ENCODE measurements around the gene THBS2.
"Not testable (repeated sequence)": the region's sequence is repeated elsewhere in the genome, so short reads cannot be mapped to it uniquely, and the experiment has no call there.

The THBS2 gene

GRCh38 chr6:169212436-169212835, 41.2 kb downstream of the THBS2 start:
- DNase-seq (ENCODE audit: low read depth, low spot score): no peak

- DNase-seq (ENCODE audit: low read depth, low spot score): no peak
These were observed 41.8 kb downstream of the THBS2 start for GRCh38 chr6:169211881-169212280.

GRCh38 chr6:169210611-169211010, 43.0 kb downstream of the THBS2 start:
- DNase-seq (ENCODE audit: low read depth, low spot score): no peak

GRCh38 chr6:169208011-169208410, 45.6 kb downstream of the THBS2 start:
- no peak for DNase-seq (ENCODE audit: low read depth, low spot score)

GRCh38 chr6:169207482-169207881, 46.2 kb downstream of the THBS2 start:
- no peak for DNase-seq (ENCODE audit: low read depth, low spot score)

- DNase-seq (ENCODE audit: low read depth, low spot score): no peak
These were observed 48.2 kb downstream of the THBS2 start for GRCh38 chr6:169205176-169206160.

- DNase-seq (ENCODE audit: low read depth, low spot score): no peak
These were observed 49.5 kb downstream of the THBS2 start for GRCh38 chr6:169204167-169204566.

- DNase-seq (ENCODE audit: low read depth, low spot score): no peak
These were observed 51.7 kb downstream of the THBS2 start for GRCh38 chr6:169201985-169202384.

GRCh38 chr6:169200893-169201514, 52.6 kb downstream of the THBS2 start:
- no peak for DNase-seq (ENCODE audit: low read depth, low spot score)

GRCh38 chr6:169199625-169200335, 53.9 kb downstream of the THBS2 start:
- no peak for DNase-seq (ENCODE audit: low read depth, low spot score)

- DNase-seq (ENCODE audit: low read depth, low spot score): no peak
These were observed 54.8 kb downstream of the THBS2 start for GRCh38 chr6:169198885-169199284.

- DNase-seq (ENCODE audit: low read depth, low spot score): not testable (repeated sequence)
These were observed 55.7 kb downstream of the THBS2 start for GRCh38 chr6:169197929-169198328.

- not testable (repeated sequence) for DNase-seq (ENCODE audit: low read depth, low spot score)
These were observed 57.4 kb downstream of the THBS2 start for GRCh38 chr6:169196279-169196678.

GRCh38 chr6:169194737-169195136, 58.9 kb downstream of the THBS2 start:
- no peak for DNase-seq (ENCODE audit: low read depth, low spot score)

- DNase-seq (ENCODE audit: low read depth, low spot score): no peak
These were observed 62.7 kb downstream of the THBS2 start for GRCh38 chr6:169190970-169191369.

GRCh38 chr6:169190144-169190584, 63.5 kb downstream of the THBS2 start:
- no peak for DNase-seq (ENCODE audit: low read depth, low spot score)

GRCh38 chr6:169189686-169190085, 64.0 kb downstream of the THBS2 start:
- DNase-seq (ENCODE audit: low read depth, low spot score): no peak

- no peak for DNase-seq (ENCODE audit: low read depth, low spot score)
These were observed 64.5 kb downstream of the THBS2 start for GRCh38 chr6:169189182-169189581.

- DNase-seq (ENCODE audit: low read depth, low spot score): no peak
These were observed 65.2 kb downstream of the THBS2 start for GRCh38 chr6:169188475-169188874.

GRCh38 chr6:169188051-169188470, 65.6 kb downstream of the THBS2 start:
- DNase-seq (ENCODE audit: low read depth, low spot score): no peak

- DNase-seq (ENCODE audit: low read depth, low spot score): no peak
These were observed 67.0 kb downstream of the THBS2 start for GRCh38 chr6:169186496-169187169.

Measured in activated CD4-positive, CD25-positive, alpha-beta regulatory T cell treated with anti-CD3 and anti-CD28 coated beads, Interleukin-2, amount 50 U/mL, for 16 hours (primary cell).